Activated naive CD4-positive, alpha-beta T cell treated with anti-CD3 and anti-CD28 coated beads for 36 hours (primary cell): ENCODE results near the gene ADD2. TPM values are rescaled to one million over a fixed set of nuclear protein-coding genes. Genes with fewer than 3 reads are reported as not detected.
"Not testable (repeated sequence)": the region's sequence is repeated elsewhere in the genome, so short reads cannot be mapped to it uniquely, and the experiment has no call there.

Experiments
- CTCF ChIA-PET: fragments of 350-600 bp; sonication (Branson Sonifier 250); formaldehyde crosslinking; loops from one replicate; lab custom pipeline; 2021; ENCODE audit warnings: antibody characterized with exemption; lab: Charles Lee
- DNase-seq: peaks from one replicate; pipeline ENCODE4 v3.0.0-alpha.2; 2020
- H3K27ac Mint-ChIP-seq: one replicate; pipeline ENCODE4 v1.8.0; 2021; ENCODE audit warnings: mild to moderate bottlenecking, mixed read lengths
- H3K27me3 Mint-ChIP-seq: one replicate; pipeline ENCODE4 v1.8.0; 2021; ENCODE audit warnings: low read depth, mixed read lengths
- H3K36me3 Mint-ChIP-seq: one replicate; pipeline ENCODE4 v1.8.0; 2021; ENCODE audit warnings: low read depth, mixed read lengths
- H3K4me1 Mint-ChIP-seq: one replicate; pipeline ENCODE4 v1.8.0; 2021; ENCODE audit warnings: low read depth, mixed read lengths
- H3K4me3 Mint-ChIP-seq: one replicate; pipeline ENCODE4 v1.8.0; 2021; ENCODE audit warnings: mild to moderate bottlenecking, moderate library complexity, mixed read lengths
- H3K9me3 Mint-ChIP-seq: one replicate; pipeline ENCODE4 v1.8.0; 2021; ENCODE audit warnings: mixed read lengths
- intact Hi-C: fragments of 100-400 bp; cut with micrococcal nuclease; formaldehyde crosslinking; loops from one replicate; pipeline ENCODE4 v1.15.1; 2023
- total RNA-seq, 2 experiments: library from RNA; stranded (reverse); gene quantifications; one replicate each; pipeline ENCODE4 v1.2.3, GENCODE V29; 2021

ADD2 gene
- total RNA-seq, 2 experiments from 2014 or later = 42.9 to 46.2 TPM

GRCh38 chr2:70746094-70746974, 21.7 kb downstream of the ADD2 start:
- Mint-ChIP-seq H3K4me1 (peaks cover 9% of the 10 kb centered on the region), H3K9me3 (peaks cover 8% of the 10 kb centered on the region), H3K36me3 (peaks cover 3% of the 10 kb centered on the region), H3K4me3 (no peak overlapping the region), H3K27me3 (no peaks in the 10 kb centered on the region), H3K27ac (no peak overlapping the region)
- CTCF ChIA-PET = interaction anchor here (0.5 to 0.9 kb wide), 2 partner anchors 129 to 171 kb away, joined by 3 read pairs; no protein-coding TSS in a partner anchor
- intact Hi-C loops = no loop called here
- DNase-seq = no peak

GRCh38 chr2:70745276-70745825, 22.6 kb downstream of the ADD2 start:
- intact Hi-C loops = no loop called here
- CTCF ChIA-PET = interaction anchor here (0.9 kb wide), 1 partner anchor 128 kb away, joined by 3 read pairs; no protein-coding TSS in a partner anchor
- no peak for DNase-seq
- peaks cover 7% of the 10 kb centered on the region for H3K36me3 Mint-ChIP-seq
- peaks cover 9% of the 10 kb centered on the region for H3K4me1 Mint-ChIP-seq
- H3K27ac Mint-ChIP-seq = no peak overlapping the region
- no peak overlapping the region for H3K4me3 Mint-ChIP-seq
- H3K9me3 Mint-ChIP-seq = peaks cover 8% of the 10 kb centered on the region
- no peaks in the 10 kb centered on the region for H3K27me3 Mint-ChIP-seq

- H3K27ac Mint-ChIP-seq = no peak overlapping the region
- intact Hi-C loops = no loop called here
Measured at GRCh38 chr2:70744397-70744796, 23.6 kb downstream of the ADD2 start.

GRCh38 chr2:70743677-70744076, 24.3 kb downstream of the ADD2 start:
- H3K4me1 Mint-ChIP-seq = peaks cover 6% of the 10 kb centered on the region
- no peaks in the 10 kb centered on the region for H3K27me3 Mint-ChIP-seq
- no peak overlapping the region for H3K4me3 Mint-ChIP-seq
- H3K36me3 Mint-ChIP-seq = peaks cover 11% of the 10 kb centered on the region
- no peak for DNase-seq
- H3K27ac Mint-ChIP-seq = no peak overlapping the region
- H3K9me3 Mint-ChIP-seq = peaks cover 10% of the 10 kb centered on the region
- intact Hi-C loops = no loop called here
- CTCF ChIA-PET = no interaction called here

More at GRCh38 chr2:70744397-70744796, 23.6 kb downstream of the ADD2 start:
- peaks cover 6% of the 10 kb centered on the region for H3K4me1 Mint-ChIP-seq
- no peak for DNase-seq
- H3K27me3 Mint-ChIP-seq = no peaks in the 10 kb centered on the region
- CTCF ChIA-PET = no interaction called here
- H3K4me3 Mint-ChIP-seq = no peak overlapping the region
- peaks cover 11% of the 10 kb centered on the region for H3K9me3 Mint-ChIP-seq
- H3K36me3 Mint-ChIP-seq = peaks cover 10% of the 10 kb centered on the region

- no peak for DNase-seq
- CTCF ChIA-PET = no interaction called here
- no peaks in the 10 kb centered on the region for H3K27me3 Mint-ChIP-seq
- no peak overlapping the region for H3K27ac Mint-ChIP-seq
- peaks cover 3% of the 10 kb centered on the region for H3K4me1 Mint-ChIP-seq
- peaks cover 10% of the 10 kb centered on the region for H3K9me3 Mint-ChIP-seq
- no peak overlapping the region for H3K4me3 Mint-ChIP-seq
- intact Hi-C loops = no loop called here
- peaks cover 11% of the 10 kb centered on the region for H3K36me3 Mint-ChIP-seq
Measured at GRCh38 chr2:70743068-70743467, 24.9 kb downstream of the ADD2 start.

- H3K9me3 Mint-ChIP-seq, H3K27me3 Mint-ChIP-seq, DNase-seq, intact Hi-C loops, H3K27ac Mint-ChIP-seq, H3K4me3 Mint-ChIP-seq, H3K4me1 Mint-ChIP-seq, H3K36me3 Mint-ChIP-seq: not testable (repeated sequence)
- CTCF ChIA-PET = interaction anchor here (1.0 kb wide), 1 partner anchor 54 kb away, joined by 3 read pairs; no protein-coding TSS in a partner anchor
Measured at GRCh38 chr2:70739492-70739891, 28.5 kb downstream of the ADD2 start.

GRCh38 chr2:70738159-70738558, 29.8 kb downstream of the ADD2 start:
- Mint-ChIP-seq H3K27ac (no peak overlapping the region), H3K4me3 (no peak overlapping the region), H3K4me1 (peaks cover 11% of the 10 kb centered on the region), H3K27me3 (no peaks in the 10 kb centered on the region), H3K9me3 (peaks cover 5% of the 10 kb centered on the region), H3K36me3 (peaks cover 8% of the 10 kb centered on the region)
- no peak for DNase-seq
- CTCF ChIA-PET = no interaction called here
- intact Hi-C loops = no loop called here

- Mint-ChIP-seq H3K27ac (no peak overlapping the region), H3K9me3 (peaks cover 5% of the 10 kb centered on the region), H3K27me3 (no peaks in the 10 kb centered on the region), H3K4me1 (peaks cover 11% of the 10 kb centered on the region), H3K4me3 (no peak overlapping the region), H3K36me3 (peaks cover 4% of the 10 kb centered on the region)
- intact Hi-C loops = loop anchor here (1.0 kb wide), 1 partner anchor 31 kb away; no protein-coding TSS in a partner anchor
- no peak for DNase-seq
- CTCF ChIA-PET = no interaction called here
Measured at GRCh38 chr2:70735071-70735470, 32.9 kb downstream of the ADD2 start.

GRCh38 chr2:70733646-70734180, 34.3 kb downstream of the ADD2 start:
- peaks cover 11% of the 10 kb centered on the region for H3K4me1 Mint-ChIP-seq
- H3K4me3 Mint-ChIP-seq = no peak overlapping the region
- no peaks in the 10 kb centered on the region for H3K36me3 Mint-ChIP-seq
- H3K27me3 Mint-ChIP-seq = no peaks in the 10 kb centered on the region
- DNase-seq = no peak
- H3K9me3 Mint-ChIP-seq = no peaks in the 10 kb centered on the region
- intact Hi-C loops = no loop called here
- CTCF ChIA-PET = no interaction called here
- H3K27ac Mint-ChIP-seq = no peak overlapping the region

GRCh38 chr2:70732766-70733645, 35.0 kb downstream of the ADD2 start:
- no peaks in the 10 kb centered on the region for H3K9me3 Mint-ChIP-seq
- no peaks in the 10 kb centered on the region for H3K36me3 Mint-ChIP-seq
- intact Hi-C loops = no loop called here
- no peak overlapping the region for H3K4me3 Mint-ChIP-seq
- H3K27me3 Mint-ChIP-seq = no peaks in the 10 kb centered on the region
- H3K27ac Mint-ChIP-seq = no peak overlapping the region
- peaks cover 11% of the 10 kb centered on the region for H3K4me1 Mint-ChIP-seq
- no peak for DNase-seq
- CTCF ChIA-PET = no interaction called here

- no peak for DNase-seq
- Mint-ChIP-seq H3K4me3 (no peak overlapping the region), H3K4me1 (peaks cover 11% of the 10 kb centered on the region), H3K9me3 (no peaks in the 10 kb centered on the region), H3K36me3 (no peaks in the 10 kb centered on the region), H3K27ac (no peak overlapping the region), H3K27me3 (no peaks in the 10 kb centered on the region)
- intact Hi-C loops = no loop called here
- CTCF ChIA-PET = no interaction called here
Measured at GRCh38 chr2:70730730-70731129, 37.3 kb downstream of the ADD2 start.

GRCh38 chr2:70729647-70730046, 38.4 kb downstream of the ADD2 start:
- no peak for DNase-seq
- CTCF ChIA-PET = no interaction called here
- Mint-ChIP-seq H3K4me3 (no peak overlapping the region), H3K27me3 (no peaks in the 10 kb centered on the region), H3K4me1 (peaks cover 4% of the 10 kb centered on the region), H3K27ac (no peak overlapping the region), H3K9me3 (no peaks in the 10 kb centered on the region), H3K36me3 (no peaks in the 10 kb centered on the region)
- intact Hi-C loops = no loop called here
